ENCODE data around the gene P2RX2. TPM values are rescaled to one million over a fixed set of nuclear protein-coding genes. Genes with fewer than 3 reads are reported as not detected.
A peak's percentile ranks its signal among the peaks of the same experiment; 100 is the strongest.

The P2RX2 gene
- total RNA-seq, 6 donors from 2014 or later = 0.27 to 4.4 (median 1.00) TPM; not detected in 2

DNA sequence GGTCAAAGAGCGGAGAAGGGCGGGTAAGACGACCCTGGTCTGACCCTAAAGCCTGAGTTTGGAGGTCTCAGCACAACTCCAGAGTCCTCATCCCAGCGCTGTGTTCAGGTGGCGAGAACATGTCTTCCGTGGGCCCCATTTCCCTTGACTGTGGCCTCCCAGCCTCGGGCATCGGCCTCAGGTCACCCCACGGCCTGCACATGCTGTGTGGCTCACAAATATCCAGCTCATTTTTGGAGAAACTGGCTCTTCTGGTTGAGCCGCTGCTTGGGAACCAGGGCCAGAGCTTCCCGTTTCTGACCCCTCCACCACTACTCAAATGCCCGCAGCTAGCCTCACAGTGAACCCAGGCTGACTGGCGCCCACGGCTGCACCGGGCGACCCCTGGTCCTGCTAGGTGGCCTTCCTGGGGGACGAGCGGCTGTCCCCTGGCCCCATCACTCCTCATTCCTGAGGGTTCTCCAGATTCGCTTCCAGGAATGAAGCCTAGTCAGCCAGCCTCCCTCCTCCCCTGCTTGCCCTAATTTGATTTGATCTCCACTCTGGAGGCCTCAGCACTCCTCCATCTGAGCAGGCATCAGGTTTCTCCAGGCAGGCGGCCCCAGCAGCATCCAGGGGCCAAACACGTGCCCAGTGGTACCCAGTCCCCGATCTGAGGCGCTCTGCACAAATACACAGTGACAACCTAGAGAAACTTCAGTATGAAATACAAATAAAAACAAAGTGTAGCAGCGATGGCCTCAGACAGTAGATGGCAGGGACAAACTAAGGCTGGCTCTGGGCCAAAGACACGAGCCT lies 4.7 kb downstream of the P2RX2 start:
- peaks cover 6 to 27% (median 13%) of the 10 kb centered on the region in 4 donors for H3K4me1 ChIP-seq
- H3K36me3 ChIP-seq = peaks cover 5 to 26% (median 20%) of the 10 kb centered on the region in 4 donors
- no peak for DNase-seq
- WGBS, 2 donors = 82 to 83% methylated on average over 11 to 22 of the region's 25 CpGs
- H3K9me3 ChIP-seq = no peaks in the 10 kb centered on the region
- no peak overlapping the region for H3K4me3 ChIP-seq
- no peak for TF ChIP-seq POLR2AphosphoS5 (IDR thresholded peaks at IDR 0.05)
- TF ChIP-seq EP300 (IDR thresholded peaks at IDR 0.05) = no peak
- no peak for TF ChIP-seq CTCF (IDR thresholded peaks at IDR 0.05)
- no peak for TF ChIP-seq POLR2A (IDR thresholded peaks at IDR 0.05)
- ATAC-seq (ENCODE audit: low FRiP score in 2 of 2) = no peak
- peak overlapping the region in 2 of 4 donors; percentile 5 to 52 for H3K27ac ChIP-seq
- peaks cover 0 to 19% (median 7%) of the 10 kb centered on the region in 4 donors for H3K27me3 ChIP-seq

- TF ChIP-seq EP300 (IDR thresholded peaks at IDR 0.05) = no peak
- TF ChIP-seq CTCF (IDR thresholded peaks at IDR 0.05) = no peak
- no peak for TF ChIP-seq POLR2A (IDR thresholded peaks at IDR 0.05)
- no peak for TF ChIP-seq POLR2AphosphoS5 (IDR thresholded peaks at IDR 0.05)
- no peak overlapping the region for H3K4me3 ChIP-seq
- no peaks in the 10 kb centered on the region for H3K9me3 ChIP-seq
- peaks cover 5 to 26% (median 21%) of the 10 kb centered on the region in 4 donors for H3K36me3 ChIP-seq
- H3K4me1 ChIP-seq = peaks cover 4 to 18% (median 9%) of the 10 kb centered on the region in 4 donors
- no peak for DNase-seq
- ATAC-seq (ENCODE audit: low FRiP score in 2 of 2) = no peak
- peaks cover 0 to 8% (median 3%) of the 10 kb centered on the region in 4 donors for H3K27me3 ChIP-seq
- 94 to 97% methylated on average over 12 to 22 of the region's 22 CpGs for WGBS, 2 donors
- no peak overlapping the region for H3K27ac ChIP-seq
Observed at GRCh38 chr12:132624186-132624855, 5.7 kb downstream of the P2RX2 start.

DNA sequence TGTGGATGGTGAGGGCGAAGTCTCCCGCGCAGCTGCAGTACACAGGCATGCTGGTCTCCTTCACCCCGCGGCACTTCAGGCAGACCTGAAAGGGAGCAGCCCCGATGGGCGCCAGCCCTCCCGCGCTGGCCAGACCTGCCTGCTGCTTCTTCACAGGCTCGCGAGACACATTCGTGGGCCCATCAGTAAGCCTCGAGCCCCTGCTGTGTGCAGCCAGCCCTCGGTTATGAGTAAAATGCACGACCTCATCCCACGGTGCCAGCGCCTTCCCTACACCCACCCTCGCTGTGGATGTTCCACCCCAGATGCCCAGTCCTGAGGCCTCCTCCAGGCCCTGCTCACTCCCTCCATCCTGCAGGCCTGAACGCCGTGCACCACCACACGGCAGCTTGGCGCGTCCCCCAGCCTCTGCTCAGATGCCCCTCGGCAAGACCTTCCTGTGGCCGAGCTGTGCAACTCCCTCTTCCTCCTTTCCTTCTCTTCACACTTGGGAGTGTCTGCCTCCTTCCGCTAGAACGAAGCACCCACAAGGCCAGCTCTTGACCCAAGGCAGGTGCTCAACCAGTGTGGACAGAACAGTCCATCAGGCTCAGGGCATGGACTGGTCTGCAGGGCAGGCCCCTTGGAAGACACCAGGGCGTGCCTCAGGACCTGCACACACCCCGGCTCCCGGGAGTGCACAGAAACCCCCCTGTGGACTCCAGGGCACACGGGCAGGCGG lies 6.5 kb downstream of the P2RX2 start:
- Histone ChIP-seq H3K4me3 (no peak overlapping the region), H3K27ac (no peak overlapping the region), H3K4me1 (peaks cover 4 to 16% (median 9%) of the 10 kb centered on the region in 4 donors), H3K36me3 (peaks cover 5 to 33% (median 24%) of the 10 kb centered on the region in 4 donors), H3K27me3 (peaks cover 0 to under 1% (median under 1%) of the 10 kb centered on the region in 4 donors), H3K9me3 (no peaks in the 10 kb centered on the region)
- DNase-seq = peak in 1 of 2 donors; percentile 78
- no peak for ATAC-seq (ENCODE audit: low FRiP score in 2 of 2)
- 91 to 97% methylated on average over 27 to 32 of the region's 32 CpGs for WGBS, 2 donors
- TF ChIP-seq CTCF (IDR thresholded peaks at IDR 0.05) (no peak), EP300 (IDR thresholded peaks at IDR 0.05) (no peak), POLR2A (IDR thresholded peaks at IDR 0.05) (no peak), POLR2AphosphoS5 (IDR thresholded peaks at IDR 0.05) (no peak)

- H3K27ac ChIP-seq = no peak overlapping the region
- no peak for TF ChIP-seq POLR2AphosphoS5 (IDR thresholded peaks at IDR 0.05)
- TF ChIP-seq CTCF (IDR thresholded peaks at IDR 0.05) = no peak
- TF ChIP-seq EP300 (IDR thresholded peaks at IDR 0.05) = no peak
- TF ChIP-seq POLR2A (IDR thresholded peaks at IDR 0.05) = no peak
- no peaks in the 10 kb centered on the region for H3K27me3 ChIP-seq
- no peaks in the 10 kb centered on the region for H3K9me3 ChIP-seq
- ATAC-seq (ENCODE audit: low FRiP score in 2 of 2) (no peak), DNase-seq (no peak)
- 96 to 100% methylated on average over 18 to 24 of the region's 24 CpGs for WGBS, 2 donors
- H3K4me1 ChIP-seq = peaks cover 4 to 16% (median 9%) of the 10 kb centered on the region in 4 donors
- H3K4me3 ChIP-seq = no peak overlapping the region
- H3K36me3 ChIP-seq = peaks cover 5 to 36% (median 29%) of the 10 kb centered on the region in 4 donors
Observed at GRCh38 chr12:132625731-132626430, 7.3 kb downstream of the P2RX2 start.

All from upper lobe of left lung (tissue), 6 donors.